Ovary (tissue), 3 donors: Measurements from ENCODE around the gene FOXE1.

Experiments used
- POLR2A ChIP-seq: fragments of 450-650 bp; IDR thresholded peaks from one replicate; pipeline ENCODE4 v1.6.1; 2017; ENCODE audit warnings: antibody characterized with exemption, mild to moderate bottlenecking, moderate library complexity
- TF ChIP-seq, protein P1 (sequence below), 3 donors: fragments of 450-650 bp in 2 of 3; fragments of 200-600 bp in 1 of 3; IDR thresholded peaks; one replicate each; pipeline versions ENCODE4 v1.5.1 to v1.8.0; 2016 to 2022; ENCODE audit warnings: antibody characterized with exemption in 3 of 3, mild to moderate bottlenecking in 1 of 3
- donor health status: DM: no; HTN: no; CAD: no.

DNA sequence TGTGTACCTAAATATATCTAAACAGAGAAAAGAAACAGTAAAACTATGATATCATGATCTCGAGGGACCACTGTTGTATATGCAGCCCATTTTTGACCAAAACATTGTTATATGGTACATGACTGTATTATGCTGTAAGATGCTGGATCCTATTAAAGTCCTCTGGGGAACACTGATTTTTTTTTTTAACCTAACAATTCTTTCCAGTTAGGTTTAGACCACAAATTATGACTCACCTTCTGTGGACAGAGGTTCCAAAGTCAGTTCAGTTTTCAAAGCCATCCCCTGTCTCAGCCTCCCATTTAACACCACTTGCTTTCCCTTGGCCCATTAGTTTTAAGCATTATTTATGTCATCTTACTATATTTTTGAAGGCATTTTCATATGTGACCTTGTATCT is 42.2 kb downstream of the FOXE1 start:
- TF ChIP-seq, protein P1, sequence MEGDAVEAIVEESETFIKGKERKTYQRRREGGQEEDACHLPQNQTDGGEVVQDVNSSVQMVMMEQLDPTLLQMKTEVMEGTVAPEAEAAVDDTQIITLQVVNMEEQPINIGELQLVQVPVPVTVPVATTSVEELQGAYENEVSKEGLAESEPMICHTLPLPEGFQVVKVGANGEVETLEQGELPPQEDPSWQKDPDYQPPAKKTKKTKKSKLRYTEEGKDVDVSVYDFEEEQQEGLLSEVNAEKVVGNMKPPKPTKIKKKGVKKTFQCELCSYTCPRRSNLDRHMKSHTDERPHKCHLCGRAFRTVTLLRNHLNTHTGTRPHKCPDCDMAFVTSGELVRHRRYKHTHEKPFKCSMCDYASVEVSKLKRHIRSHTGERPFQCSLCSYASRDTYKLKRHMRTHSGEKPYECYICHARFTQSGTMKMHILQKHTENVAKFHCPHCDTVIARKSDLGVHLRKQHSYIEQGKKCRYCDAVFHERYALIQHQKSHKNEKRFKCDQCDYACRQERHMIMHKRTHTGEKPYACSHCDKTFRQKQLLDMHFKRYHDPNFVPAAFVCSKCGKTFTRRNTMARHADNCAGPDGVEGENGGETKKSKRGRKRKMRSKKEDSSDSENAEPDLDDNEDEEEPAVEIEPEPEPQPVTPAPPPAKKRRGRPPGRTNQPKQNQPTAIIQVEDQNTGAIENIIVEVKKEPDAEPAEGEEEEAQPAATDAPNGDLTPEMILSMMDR (IDR thresholded peaks at IDR 0.05), result no peak
- TF ChIP-seq POLR2A, result no peak
